GM21423 (cell line): Measurements from ENCODE around the gene UMAD1.
"Not testable (repeated sequence)": the region's sequence is repeated elsewhere in the genome, so short reads cannot be mapped to it uniquely, and the experiment has no call there.

Experiments
- ATAC-seq: cut with Tn5 transposase; IDR thresholded peaks from one replicate; pipeline ENCODE4 v1.9.1; 2021; ENCODE audit warnings: mild to moderate bottlenecking, moderate library complexity; ENCODE audit not compliant: unreplicated experiment

The UMAD1 gene

DNA sequence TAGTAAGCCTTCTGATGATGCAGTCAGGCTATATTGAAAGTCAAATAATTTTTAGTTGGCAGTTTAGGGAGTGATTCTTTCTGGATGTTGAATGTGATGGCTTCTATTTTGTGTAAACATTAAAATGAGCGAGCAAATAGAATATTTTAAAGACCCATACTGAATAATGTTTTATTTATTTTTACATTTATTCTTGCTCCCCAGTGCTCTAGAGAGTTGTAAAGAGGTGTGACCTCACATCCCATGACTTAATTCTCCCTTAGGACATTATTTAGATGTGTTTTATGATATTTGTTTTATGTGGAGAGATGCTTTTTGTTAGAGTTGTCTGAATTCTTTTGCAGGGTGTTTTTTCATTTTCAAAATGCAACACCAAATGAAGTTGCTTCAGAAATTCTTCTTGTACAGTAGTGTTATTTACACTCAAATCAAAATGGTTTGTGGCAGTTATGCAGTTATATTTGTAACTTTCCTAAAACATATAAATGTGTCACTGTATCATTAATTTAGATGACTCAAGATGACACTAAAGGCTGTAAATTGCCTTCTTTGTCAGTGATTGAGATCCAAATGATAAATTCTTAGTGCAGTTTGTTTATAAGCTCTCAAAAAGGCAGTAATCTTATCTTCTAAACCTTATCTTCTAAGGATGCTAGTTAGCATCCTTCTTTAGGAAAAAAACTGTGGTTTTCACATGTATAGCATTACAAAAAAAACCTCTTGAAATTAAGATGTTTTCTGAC lies 12.4 kb downstream of the UMAD1 start:
- no peak for ATAC-seq

DNA sequence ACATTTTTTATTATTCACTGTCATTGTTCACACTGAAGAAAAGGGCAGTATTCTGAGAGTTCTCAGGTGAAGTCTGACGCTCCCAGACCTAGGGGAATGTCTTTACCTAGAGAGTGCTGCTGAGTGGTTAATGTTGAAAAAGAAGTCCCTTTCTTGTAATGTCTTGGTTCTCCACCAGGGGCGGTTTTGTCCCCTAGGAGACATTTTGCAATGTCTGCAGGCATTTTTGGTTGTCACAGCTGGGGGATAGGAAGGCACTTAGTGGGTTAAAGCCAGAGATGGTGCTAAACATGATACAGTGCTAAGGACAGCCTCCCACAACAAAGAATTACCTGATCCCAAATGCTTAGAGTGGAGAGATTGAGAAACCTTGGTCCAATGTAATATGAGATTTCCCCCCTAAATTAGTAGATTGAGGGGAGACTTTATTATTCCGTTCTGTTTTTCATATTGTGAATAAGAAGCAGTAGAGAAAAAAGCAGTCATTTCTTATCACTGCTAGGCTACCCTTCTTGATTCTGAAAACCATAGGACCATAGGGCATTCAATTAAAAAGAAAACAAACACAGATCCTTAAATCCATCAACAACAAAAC lies 13.1 kb downstream of the UMAD1 start:
- no peak for ATAC-seq

DNA sequence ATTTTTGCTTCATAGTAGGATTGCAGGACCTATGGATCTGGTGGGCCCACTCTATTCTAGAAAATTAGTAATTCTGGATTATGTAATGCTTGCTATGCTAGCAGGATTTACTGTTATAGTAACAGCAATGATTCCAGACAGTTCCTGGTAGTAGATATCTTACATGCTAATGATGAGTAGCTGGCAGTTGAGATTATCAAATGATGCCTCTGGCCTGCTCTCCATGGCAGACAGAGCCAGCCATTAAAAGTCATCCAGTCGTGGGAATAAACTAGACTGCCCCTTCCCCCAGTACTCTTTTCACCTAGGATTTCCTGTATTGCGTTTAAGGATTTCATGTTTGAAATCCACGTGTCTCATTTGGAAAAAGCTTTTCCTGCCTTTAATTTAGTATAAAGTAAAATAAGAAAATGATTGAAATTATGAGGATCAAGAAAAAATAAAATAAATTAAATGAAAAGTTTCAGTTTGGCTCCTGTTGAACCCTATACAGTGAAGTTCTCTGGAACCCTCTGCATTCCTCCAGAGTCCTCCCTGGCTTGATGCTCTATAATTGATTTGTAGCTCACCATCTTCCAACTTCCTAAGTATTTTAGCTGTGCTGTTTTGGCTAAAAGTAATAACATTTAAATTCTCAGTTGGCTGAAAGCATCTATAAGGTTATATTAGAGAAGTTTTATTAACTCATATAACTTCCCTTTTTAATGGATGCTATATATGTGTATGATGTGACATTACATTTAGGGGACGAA lies 14.6 kb downstream of the UMAD1 start:
- no peak for ATAC-seq

DNA sequence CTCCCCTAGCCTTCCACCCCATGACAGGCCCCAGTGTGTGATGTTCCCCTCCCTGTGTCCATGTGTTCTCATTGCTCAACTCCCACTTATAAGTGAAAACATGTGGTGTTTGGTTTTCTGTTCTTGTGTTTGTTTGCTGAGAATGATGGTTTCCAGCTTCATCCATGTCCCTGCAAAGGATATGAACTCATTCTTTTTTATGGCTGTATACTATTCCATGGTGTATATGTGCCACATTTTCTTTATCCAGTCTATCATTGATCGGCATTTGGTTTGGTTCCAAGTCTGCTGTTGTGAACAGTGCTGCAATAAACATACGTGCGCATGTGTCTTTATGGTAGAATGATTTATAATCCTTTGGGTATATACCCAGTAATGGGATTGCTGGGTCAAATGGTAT lies 15.9 kb downstream of the UMAD1 start:
- not testable (repeated sequence) for ATAC-seq

DNA sequence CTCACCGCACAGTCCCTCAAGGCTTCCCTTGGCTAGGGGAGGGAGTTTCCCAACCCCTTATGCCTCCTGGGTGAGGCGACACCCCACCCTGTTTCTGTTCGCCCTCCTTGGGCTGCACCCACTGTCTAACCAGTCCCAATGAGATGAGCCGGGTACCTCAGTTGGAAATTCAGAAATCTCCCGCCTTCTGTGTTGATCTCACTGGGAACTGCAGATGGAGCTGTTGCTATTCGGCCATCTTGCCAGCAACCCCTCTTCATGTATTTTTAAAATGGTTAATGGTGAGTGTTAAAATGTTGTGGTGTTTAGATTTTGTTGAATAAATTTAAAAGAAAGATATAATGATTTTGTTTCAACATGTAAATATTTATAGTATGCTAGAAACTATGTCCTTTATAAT lies 22.0 kb downstream of the UMAD1 start:
- no peak for ATAC-seq

DNA sequence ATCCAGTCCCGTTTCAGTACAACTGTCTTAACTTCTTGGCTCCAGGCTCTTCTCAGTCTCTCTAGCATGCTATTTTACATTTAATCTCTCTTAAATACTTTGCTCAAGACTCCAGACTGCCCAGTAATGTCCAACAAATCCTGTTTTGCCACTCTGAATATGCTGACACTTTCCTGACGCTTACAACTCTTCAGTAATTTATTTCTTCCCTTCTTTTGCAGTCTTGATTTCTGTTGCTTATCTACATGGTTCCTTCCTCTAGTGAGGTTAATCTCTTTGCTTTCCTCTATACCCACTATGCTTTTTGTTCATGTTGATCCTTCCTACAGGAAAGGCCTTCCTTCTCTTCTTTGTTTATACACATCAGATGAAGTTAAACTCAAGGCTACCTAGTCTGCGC lies 23.7 kb downstream of the UMAD1 start:
- no peak for ATAC-seq

DNA sequence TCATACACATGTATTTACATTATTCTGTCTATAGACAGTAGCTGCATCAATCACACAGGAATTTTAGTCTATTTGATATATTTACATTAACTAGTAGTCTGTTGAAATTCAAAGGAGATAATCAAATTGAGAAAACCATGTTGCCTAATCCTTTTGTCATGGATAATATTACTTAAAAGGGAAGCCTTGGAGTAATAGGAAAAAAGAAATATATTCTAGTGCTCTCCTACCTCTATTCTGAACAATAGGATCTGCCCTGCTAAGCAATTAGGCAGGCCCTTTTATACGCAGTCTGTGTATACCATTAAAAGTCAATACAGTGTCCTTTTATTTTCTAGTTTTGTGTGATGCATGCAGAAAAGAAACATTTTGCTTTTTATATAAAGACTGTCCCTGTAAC lies 24.5 kb downstream of the UMAD1 start:
- ATAC-seq, result no peak

DNA sequence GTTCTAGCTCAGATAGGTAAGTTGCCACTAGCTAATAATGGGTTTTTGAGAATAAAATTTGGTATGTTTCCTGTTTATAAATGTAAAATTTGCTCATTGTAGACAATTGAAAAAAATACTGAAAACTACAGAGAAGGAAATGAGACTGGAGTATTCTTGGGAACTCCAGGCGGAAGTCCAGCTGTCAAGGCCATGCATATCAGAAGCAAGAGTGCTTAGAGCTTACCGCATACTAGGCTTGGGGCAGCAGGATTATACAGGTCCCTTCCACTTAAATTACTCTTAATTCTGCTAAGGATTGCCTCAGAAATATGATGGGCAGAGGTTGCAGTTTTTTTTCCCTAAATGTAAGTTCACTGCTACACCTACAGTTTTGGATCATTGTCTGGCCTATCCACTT lies 26.6 kb downstream of the UMAD1 start:
- ATAC-seq, result no peak

DNA sequence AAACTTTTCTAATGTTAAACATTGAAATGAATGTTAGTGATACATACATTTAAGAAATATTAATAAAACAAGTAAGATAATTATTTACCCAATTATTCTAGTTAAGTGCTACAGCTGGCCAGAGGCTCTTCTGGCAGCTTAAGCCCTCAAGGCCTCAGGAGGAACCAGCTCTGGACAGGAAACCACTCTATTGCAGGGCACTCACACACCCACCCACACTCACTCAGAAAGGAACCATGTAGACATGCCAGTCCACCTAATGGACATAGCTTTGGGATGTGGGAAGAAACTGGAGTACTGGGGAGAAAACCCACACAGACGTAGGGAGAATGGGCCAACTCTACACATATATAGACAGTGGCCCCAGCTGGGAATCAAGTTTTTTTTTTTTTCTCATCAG lies 28.2 kb downstream of the UMAD1 start:
- ATAC-seq, result no peak

DNA sequence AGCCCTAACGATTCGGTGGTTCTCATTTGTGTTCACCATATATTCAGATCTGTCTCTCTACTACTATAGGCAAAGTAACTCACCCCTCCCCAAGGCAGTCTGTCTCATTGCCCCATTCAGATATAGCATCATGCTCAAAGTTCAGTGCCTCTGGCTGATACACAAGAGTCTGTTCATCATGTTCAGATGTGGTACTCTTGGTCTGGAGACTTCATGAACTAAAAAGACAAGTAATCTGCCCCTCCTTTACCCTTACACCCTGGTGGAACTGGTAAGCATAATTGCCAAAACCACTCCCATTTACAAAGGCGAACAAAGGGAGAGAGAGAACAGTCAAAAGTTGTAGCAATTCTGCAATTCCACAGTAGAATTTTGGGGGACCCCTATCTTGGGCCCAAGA lies 29.9 kb downstream of the UMAD1 start:
- no peak for ATAC-seq

DNA sequence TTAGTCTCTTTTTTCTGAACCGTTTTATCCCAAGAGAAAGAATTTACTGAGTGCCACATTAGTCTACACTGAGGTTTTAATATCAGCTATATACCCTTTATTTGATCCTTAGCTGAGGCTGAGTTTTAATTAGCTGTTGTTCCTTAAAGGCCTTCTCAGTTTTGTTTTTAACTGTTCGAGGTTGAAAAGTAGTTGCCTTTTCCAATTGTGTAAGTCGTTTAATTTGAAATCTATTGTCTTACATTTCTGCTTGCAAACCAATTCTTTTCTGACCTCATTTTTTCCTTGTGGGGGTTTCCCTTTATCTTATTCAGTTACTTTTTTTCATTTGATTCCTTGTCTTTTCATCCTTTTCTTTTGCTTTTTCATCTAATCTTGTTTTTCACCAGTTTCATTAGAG lies 30.8 kb downstream of the UMAD1 start:
- ATAC-seq, result no peak

DNA sequence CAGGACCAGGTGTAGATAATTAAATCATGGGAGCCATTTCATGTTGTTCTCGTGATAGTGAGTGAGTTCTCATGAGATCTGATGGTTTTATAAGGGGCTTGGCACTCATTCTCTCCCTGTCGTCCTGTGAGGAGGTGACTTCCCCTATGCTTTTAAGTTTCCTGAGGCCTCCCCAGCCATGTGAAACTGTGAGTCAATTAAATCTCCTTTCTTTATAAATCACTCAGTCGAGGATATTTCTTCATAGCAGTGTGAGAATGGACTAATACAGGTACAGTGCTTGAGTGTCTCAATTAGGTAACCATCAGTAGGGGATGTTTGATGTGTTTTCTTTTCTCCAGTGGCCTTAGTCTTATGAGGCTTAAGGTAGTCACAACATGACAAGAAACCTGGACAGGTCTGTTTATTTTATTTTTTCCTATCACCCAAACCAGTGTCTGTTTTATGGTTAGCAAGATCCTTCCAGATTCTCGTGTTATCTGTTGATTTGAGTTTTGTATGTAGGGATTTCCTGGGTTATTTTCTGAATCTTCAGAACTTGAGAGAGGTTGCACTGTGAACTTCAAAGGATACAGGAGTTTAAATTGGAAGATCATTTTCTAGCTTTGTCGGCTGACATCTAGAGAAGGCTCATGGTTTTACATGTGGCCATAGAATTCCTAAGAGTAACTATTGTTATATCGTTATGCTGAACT lies 32.1 kb downstream of the UMAD1 start:
- no peak for ATAC-seq

DNA sequence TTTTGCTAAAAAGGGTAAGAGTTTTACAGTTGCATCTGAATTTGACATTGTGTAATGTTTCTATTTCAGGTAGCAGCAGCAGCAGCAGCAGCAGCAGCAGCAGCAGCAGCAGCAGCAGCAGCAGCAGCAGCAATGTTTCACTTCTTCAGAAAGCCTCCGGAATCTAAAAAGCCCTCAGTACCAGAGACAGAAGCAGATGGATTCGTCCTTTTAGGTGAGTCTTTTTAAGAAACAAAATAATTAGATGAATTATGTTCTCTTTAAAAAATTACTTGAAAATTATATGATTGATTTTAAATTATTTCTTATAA lies 32.6 kb downstream of the UMAD1 start:
- no peak for ATAC-seq

DNA sequence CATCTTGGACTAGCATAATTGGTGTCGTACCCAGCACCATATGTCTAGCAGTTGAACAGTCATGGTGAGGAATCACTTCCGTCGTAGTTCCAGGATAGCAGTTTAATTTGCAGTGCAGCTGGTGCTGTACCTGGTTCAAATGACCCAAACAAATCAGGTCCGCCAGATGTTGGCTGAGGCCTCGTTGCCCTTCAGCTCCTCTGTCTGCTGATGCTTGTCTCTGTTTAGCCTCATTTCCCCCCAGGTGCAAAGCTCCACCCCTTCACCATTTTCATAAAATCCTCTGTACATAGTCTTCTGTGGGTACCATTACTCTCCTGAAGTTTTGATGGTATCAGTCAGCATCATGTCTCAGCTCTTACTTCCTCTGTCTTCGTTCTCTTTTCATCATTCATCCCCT lies 35.1 kb downstream of the UMAD1 start:
- no peak for ATAC-seq

DNA sequence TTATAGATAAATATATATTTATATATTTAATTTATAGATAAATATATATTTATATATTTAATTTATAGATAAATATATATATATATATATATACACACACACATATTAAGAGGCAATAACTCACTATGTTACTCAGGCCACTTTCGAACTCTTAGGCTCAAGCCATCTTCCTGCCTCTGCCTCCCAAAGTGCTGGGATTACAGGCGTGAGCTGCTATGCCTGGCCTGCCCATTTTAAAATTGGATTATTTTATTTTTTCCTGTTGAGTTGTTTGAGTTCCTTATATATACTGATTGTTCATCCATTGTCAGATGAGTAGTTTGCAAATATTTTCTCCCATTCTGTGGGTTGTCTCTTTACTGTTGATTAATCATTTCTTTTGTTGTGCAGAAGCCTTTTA lies 39.1 kb downstream of the UMAD1 start:
- not testable (repeated sequence) for ATAC-seq

DNA sequence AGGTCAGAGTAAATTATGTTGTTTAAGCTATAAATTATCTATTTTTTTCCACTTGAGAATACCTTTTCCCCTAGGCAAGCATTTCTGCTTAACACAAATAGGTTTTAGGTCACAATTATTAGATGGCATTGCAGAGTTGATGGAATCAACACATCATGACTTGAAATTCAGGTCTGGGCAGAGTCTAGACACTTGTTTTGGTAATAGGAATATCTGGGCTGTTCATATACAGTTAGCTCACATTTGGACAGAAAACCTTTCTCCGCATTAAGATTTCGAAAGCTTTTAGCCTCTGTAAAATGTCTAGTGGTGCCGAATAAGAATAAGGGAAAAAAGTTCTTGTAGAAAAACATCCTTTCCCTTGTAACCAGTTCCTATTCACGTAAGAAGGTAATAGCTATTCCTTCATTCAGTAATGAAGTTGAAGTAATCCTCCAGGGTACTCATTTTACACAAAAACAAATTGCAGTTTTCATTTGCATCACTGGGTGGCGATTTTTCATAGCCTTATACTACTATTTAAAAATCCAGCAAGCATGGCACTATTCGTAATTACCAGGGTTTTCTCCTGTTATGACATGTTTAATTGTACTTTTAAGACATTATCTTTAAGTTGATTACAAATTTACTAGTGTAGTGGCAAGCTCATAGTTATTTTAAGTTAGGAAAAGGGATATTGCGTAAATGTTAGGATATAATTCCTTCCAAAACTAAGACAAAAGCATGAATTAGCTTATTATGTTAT lies 40.8 kb downstream of the UMAD1 start:
- peak; percentile 82 for ATAC-seq

DNA sequence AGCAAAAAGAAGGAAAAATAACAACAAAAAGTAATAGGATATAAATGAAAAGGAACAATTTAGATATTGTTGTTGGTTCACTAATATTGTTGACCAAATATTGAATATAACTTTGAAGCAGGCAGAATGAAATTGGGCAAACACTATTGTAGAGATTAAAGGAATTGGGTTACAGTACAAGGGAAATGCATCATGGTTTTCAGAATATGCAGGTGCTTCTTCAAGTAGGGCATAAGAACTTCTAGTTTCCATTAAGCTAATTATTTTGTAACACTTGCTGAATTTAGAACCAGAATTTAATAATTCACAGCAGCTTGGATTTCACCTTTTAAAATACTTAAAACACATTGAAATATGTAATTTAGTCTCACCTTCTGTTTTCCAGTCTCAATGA lies 41.4 kb downstream of the UMAD1 start:
- no peak for ATAC-seq

DNA sequence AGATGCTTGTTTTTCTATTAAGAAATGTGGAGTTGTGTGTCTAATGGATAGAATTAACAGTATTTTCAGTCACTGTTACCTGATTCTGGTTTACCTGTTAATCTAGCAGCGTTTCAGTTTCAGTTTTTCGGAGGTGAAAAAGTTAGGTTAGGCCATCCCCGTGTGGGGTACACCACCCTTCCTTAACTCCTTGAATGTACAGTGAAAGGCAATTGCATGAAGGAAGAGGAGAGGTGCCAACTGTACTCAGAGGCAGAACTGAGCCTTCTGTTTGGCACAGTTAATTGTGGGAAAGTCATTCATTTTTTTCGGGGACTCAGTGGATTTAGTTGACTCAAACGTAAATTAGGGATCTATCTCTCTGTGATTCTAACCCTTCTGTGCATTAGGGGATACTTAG lies 42.3 kb downstream of the UMAD1 start:
- no peak for ATAC-seq

DNA sequence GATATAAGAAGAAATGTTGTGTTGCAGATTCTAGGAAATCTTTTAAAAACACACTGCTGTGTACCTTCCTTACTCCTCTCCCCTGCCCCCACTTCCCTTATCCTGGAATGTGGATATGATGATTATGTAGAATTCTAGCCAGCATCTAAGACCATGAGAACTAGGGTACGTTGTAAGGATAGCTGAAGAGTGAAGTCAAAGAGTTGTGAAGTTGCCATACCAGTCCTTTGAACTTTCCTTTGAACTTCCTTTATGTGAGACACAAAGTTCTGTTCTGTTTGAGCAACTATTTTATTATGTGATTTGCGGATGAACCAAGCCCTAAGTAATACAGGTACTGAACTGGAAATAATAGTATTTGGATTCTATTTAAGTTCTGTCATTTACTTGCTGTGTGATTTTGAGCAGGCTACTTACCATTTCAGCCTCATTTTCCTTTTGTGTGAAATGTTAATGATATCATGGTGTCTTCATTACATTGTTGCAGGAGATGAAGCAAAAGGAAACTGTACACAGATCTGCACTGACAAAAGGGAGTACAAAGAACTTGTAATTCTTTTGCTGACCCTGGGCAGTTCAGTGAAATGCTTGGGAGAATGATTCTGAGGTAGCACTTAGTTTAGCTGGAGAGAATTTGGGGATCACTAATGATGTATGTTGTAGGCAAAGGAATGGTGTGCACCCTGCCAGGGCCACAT lies 46.4 kb downstream of the UMAD1 start:
- no peak for ATAC-seq

DNA sequence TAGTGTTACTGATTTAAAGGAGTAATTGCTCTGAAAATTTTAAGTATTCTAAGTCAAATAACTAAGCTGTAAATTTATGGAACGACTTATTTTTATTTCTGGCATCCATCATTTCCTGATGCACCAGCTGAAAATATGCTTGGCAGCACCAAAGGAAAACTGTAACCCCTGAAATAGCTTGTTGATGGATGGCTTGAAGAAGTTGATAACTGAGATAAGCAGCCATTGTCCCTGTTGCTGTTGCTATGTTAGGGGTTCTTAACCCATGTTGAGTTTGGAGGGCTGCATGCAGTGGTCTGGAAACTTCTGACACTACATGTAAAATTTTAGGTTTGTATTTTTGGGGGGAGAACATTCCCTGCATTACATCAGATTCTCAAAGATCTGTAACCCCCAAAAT lies 47.2 kb downstream of the UMAD1 start:
- no peak for ATAC-seq

DNA sequence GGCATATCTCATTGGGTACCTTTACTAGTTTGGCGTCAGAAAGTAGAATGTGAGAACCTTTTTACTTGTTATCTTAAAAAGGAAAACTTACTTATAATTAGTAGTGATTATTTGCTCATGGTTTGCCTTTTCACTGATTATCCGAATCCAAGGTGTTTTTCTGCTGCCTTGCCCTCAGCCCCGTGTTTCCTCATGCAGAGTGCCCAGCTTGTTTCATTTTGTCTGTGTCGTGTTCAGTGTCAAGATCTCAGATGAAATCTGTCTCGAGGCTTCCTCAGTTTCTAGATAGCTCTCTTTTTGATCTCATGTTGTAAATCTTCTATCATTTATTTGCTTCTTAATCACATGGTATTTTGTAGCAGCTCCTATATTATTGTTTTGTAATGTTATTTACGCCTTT lies 47.8 kb downstream of the UMAD1 start:
- no peak for ATAC-seq
